Suprapubic skin (tissue), 4 donors: ENCODE data around the gene GOLGA3. TPM values are rescaled to one million over a fixed set of nuclear protein-coding genes. Genes with fewer than 3 reads are reported as not detected.
"Not testable (repeated sequence)": the region's sequence is repeated elsewhere in the genome, so short reads cannot be mapped to it uniquely, and the experiment has no call there.

ENCODE experiments used
- DNase-seq, 2 donors: peaks; one replicate each; pipeline ENCODE4 v3.0.0-alpha.2; 2019; ENCODE audit warnings: low spot score in 2 of 2
- H3K27ac ChIP-seq: fragments of 200-600 bp; sonication (generic); one replicate; pipeline ENCODE4 v1.5.1; 2019
- H3K27me3 ChIP-seq: fragments of 200-600 bp; sonication (generic); one replicate; pipeline ENCODE4 v1.5.1; 2019
- H3K36me3 ChIP-seq: fragments of 200-600 bp; sonication (generic); one replicate; pipeline ENCODE4 v1.5.1; 2019
- H3K4me1 ChIP-seq: fragments of 200-600 bp; sonication (generic); one replicate; pipeline ENCODE4 v1.5.1; 2019
- H3K4me3 ChIP-seq: fragments of 200-600 bp; sonication (generic); one replicate; pipeline ENCODE4 v1.5.1; 2019; ENCODE audit warnings: mild to moderate bottlenecking
- H3K9me3 ChIP-seq: fragments of 200-600 bp; sonication (generic); one replicate; pipeline ENCODE4 v1.5.1; 2019
- CTCF ChIP-seq, 2 donors: fragments of 200-600 bp in 1 of 2; fragments of 450-650 bp in 1 of 2; sonication (generic) in 1 of 2; IDR thresholded peaks; one replicate each; pipeline ENCODE4 v1.5.1; 2016 to 2019; ENCODE audit warnings: antibody characterized with exemption in 2 of 2, mild to moderate bottlenecking in 1 of 2, moderate library complexity in 1 of 2
- EP300 ChIP-seq: sonication (generic); formaldehyde crosslinking; IDR thresholded peaks from one replicate; pipeline ENCODE4 v1.6.1; 2017; ENCODE audit warnings: antibody characterized with exemption
- POLR2A ChIP-seq, 2 donors: fragments of 450-650 bp; IDR thresholded peaks; one replicate each; pipeline ENCODE4 v1.6.1; 2017; ENCODE audit warnings: antibody characterized with exemption in 2 of 2, mild to moderate bottlenecking in 2 of 2, moderate library complexity in 2 of 2
- POLR2AphosphoS5 ChIP-seq, 3 donors: sonication (generic); formaldehyde crosslinking; IDR thresholded peaks; one replicate each; pipeline ENCODE4 v1.6.1; 2017; ENCODE audit warnings: antibody characterized with exemption in 3 of 3
- WGBS: methylation state at CpG from one replicate; pipeline ENCODE4 v1.1.5; 2018; 5-methylcytosine and 5-hydroxymethylcytosine counted together
- total RNA-seq, 4 donors: library from RNA; depleted of rRNA; stranded (reverse); fragments of >200 nt; gene quantifications; one replicate each; pipeline ENCODE4 v1.1.0, GENCODE V29; 2016

The GOLGA3 gene
- total RNA-seq, 4 donors from 2014 or later, result 75.8 to 98.4 (median 81.0) TPM

GRCh38 chr12:132779781-132780353, 48.8 kb downstream of the GOLGA3 start:
- 96% methylated on average over 22 of the region's 30 CpGs for whole genome bisulfite sequencing
- Histone ChIP-seq H3K9me3 (no peaks in the 10 kb centered on the region), H3K4me3 (no peak overlapping the region), H3K4me1 (no peaks in the 10 kb centered on the region), H3K27ac (no peak overlapping the region), H3K36me3 (peaks cover 96% of the 10 kb centered on the region), H3K27me3 (no peaks in the 10 kb centered on the region)
- DNase-seq, result no peak
- no peak for TF ChIP-seq POLR2AphosphoS5 (IDR thresholded peaks at IDR 0.05)

GRCh38 chr12:132777614-132778013, 51.1 kb downstream of the GOLGA3 start:
- no peak for TF ChIP-seq EP300
- no peak for TF ChIP-seq CTCF (IDR thresholded peaks at IDR 0.05)
- TF ChIP-seq POLR2A (IDR thresholded peaks at IDR 0.05), result no peak
- no peak for TF ChIP-seq POLR2AphosphoS5 (IDR thresholded peaks at IDR 0.05)
- Histone ChIP-seq H3K27ac (no peak overlapping the region), H3K27me3 (no peaks in the 10 kb centered on the region), H3K4me1 (no peaks in the 10 kb centered on the region), H3K4me3 (no peak overlapping the region), H3K9me3 (no peaks in the 10 kb centered on the region), H3K36me3 (peaks cover 99% of the 10 kb centered on the region)
- DNase-seq, result no peak
- 95% methylated on average over 20 of the region's 20 CpGs for WGBS

- Histone ChIP-seq H3K36me3 (peaks cover 98% of the 10 kb centered on the region), H3K27me3 (no peaks in the 10 kb centered on the region), H3K4me1 (no peaks in the 10 kb centered on the region), H3K4me3 (no peak overlapping the region), H3K27ac (no peak overlapping the region), H3K9me3 (no peaks in the 10 kb centered on the region)
- WGBS, result 81% methylated on average over 14 of the region's 29 CpGs
- TF ChIP-seq CTCF (IDR thresholded peaks at IDR 0.05) (no peak), EP300 (no peak), POLR2AphosphoS5 (IDR thresholded peaks at IDR 0.05) (no peak), POLR2A (IDR thresholded peaks at IDR 0.05) (no peak)
- DNase-seq, result no peak
These were observed 51.7 kb downstream of the GOLGA3 start for GRCh38 chr12:132776816-132777568.

GRCh38 chr12:132776230-132776625, 52.4 kb downstream of the GOLGA3 start:
- not testable (repeated sequence) for H3K4me3 ChIP-seq, H3K27me3 ChIP-seq, DNase-seq, H3K27ac ChIP-seq, H3K9me3 ChIP-seq, H3K4me1 ChIP-seq
- H3K36me3 ChIP-seq, result peaks cover 98% of the 10 kb centered on the region
- WGBS, result 80% methylated on average over 5 of the region's 12 CpGs

GRCh38 chr12:132775502-132776229, 53.0 kb downstream of the GOLGA3 start:
- no peaks in the 10 kb centered on the region for H3K9me3 ChIP-seq
- no peak for DNase-seq
- no peaks in the 10 kb centered on the region for H3K4me1 ChIP-seq
- H3K36me3 ChIP-seq, result peaks cover 95% of the 10 kb centered on the region
- TF ChIP-seq CTCF (IDR thresholded peaks at IDR 0.05), result no peak
- TF ChIP-seq POLR2A (IDR thresholded peaks at IDR 0.05), result no peak
- TF ChIP-seq POLR2AphosphoS5 (IDR thresholded peaks at IDR 0.05), result no peak
- no peak for TF ChIP-seq EP300
- WGBS, result 96% methylated on average over 17 of the region's 24 CpGs
- no peaks in the 10 kb centered on the region for H3K27me3 ChIP-seq
- no peak overlapping the region for H3K4me3 ChIP-seq
- H3K27ac ChIP-seq, result no peak overlapping the region

GRCh38 chr12:132774646-132775275, 53.9 kb downstream of the GOLGA3 start:
- DNase-seq, result no peak
- Histone ChIP-seq H3K36me3 (peaks cover 95% of the 10 kb centered on the region), H3K4me3 (no peak overlapping the region), H3K4me1 (peaks cover under 1% of the 10 kb centered on the region), H3K27ac (no peak overlapping the region), H3K27me3 (no peaks in the 10 kb centered on the region), H3K9me3 (no peaks in the 10 kb centered on the region)
- no peak for TF ChIP-seq EP300
- no peak for TF ChIP-seq POLR2AphosphoS5 (IDR thresholded peaks at IDR 0.05)
- TF ChIP-seq POLR2A (IDR thresholded peaks at IDR 0.05), result no peak
- no peak for TF ChIP-seq CTCF (IDR thresholded peaks at IDR 0.05)
- 96% methylated on average over 29 of the region's 30 CpGs for WGBS
